SK-N-SH treated with all-trans-retinoic acid at 6 μM for 48 hours (cell line): ENCODE measurements around the gene CCDC187.

Source experiments
- ARNTL ChIP-seq: fragments of 450-650 bp; formaldehyde crosslinking; IDR thresholded peaks from 2 replicates; pipeline ENCODE4 v1.5.0; 2020; ENCODE audit warnings: low read depth, mild to moderate bottlenecking, moderate library complexity, borderline replicate concordance
- CSRNP3 ChIP-seq: fragments of 250-450 bp; sonication (Bioruptor Pico); IDR thresholded peaks from 2 replicates; pipeline ENCODE4 v1.5.1; 2021; ENCODE audit warnings: mild to moderate bottlenecking, moderate library complexity
- ESRRG ChIP-seq: fragments of 250-450 bp; sonication (Bioruptor Pico); IDR thresholded peaks from 2 replicates; pipeline ENCODE4 v1.6.1; 2021; ENCODE audit warnings: mild to moderate bottlenecking
- GLIS3 ChIP-seq: fragments of 250-450 bp; sonication (Bioruptor Pico); IDR thresholded peaks from 2 replicates; pipeline ENCODE4 v1.5.0; 2020; ENCODE audit warnings: mild to moderate bottlenecking, moderate library complexity
- OSR1 ChIP-seq: fragments of 250-450 bp; sonication (Bioruptor Pico); IDR thresholded peaks from 2 replicates; pipeline ENCODE4 v1.8.0; 2022; ENCODE audit warnings: moderate library complexity, mild to moderate bottlenecking, inconsistent platforms
- PPARA ChIP-seq: fragments of 250-450 bp; sonication (Bioruptor Pico); IDR thresholded peaks from 2 replicates; pipeline ENCODE4 v1.5.0; 2020; ENCODE audit warnings: mild to moderate bottlenecking, borderline replicate concordance
- RARB ChIP-seq: fragments of 250-450 bp; sonication (Bioruptor Pico); IDR thresholded peaks from 2 replicates; pipeline ENCODE4 v1.8.0; 2021; ENCODE audit warnings: mild to moderate bottlenecking, moderate library complexity
- SNAI2 ChIP-seq: fragments of 250-450 bp; sonication (Bioruptor Pico); IDR thresholded peaks from 2 replicates; pipeline ENCODE4 v1.5.0; 2020; ENCODE audit warnings: mild to moderate bottlenecking, moderate library complexity
- TCF4 ChIP-seq: fragments of 250-450 bp; sonication (Bioruptor Pico); IDR thresholded peaks from 2 replicates; pipeline ENCODE4 v1.8.0; 2021; ENCODE audit warnings: mild to moderate bottlenecking, moderate library complexity, borderline replicate concordance
- TOX ChIP-seq: fragments of 250-450 bp; sonication (Bioruptor Pico); IDR thresholded peaks from 2 replicates; pipeline ENCODE4 v1.8.0; 2021; ENCODE audit warnings: mild to moderate bottlenecking, moderate library complexity, borderline replicate concordance
- ZC3H10 ChIP-seq: fragments of 250-450 bp; sonication (Bioruptor Pico); IDR thresholded peaks from 2 replicates; pipeline ENCODE4 v1.5.1; 2021; ENCODE audit warnings: mild to moderate bottlenecking, moderate library complexity
- ZFP30 ChIP-seq: fragments of 450-650 bp; formaldehyde crosslinking; IDR thresholded peaks from 2 replicates; pipeline ENCODE4 v1.5.0; 2022; ENCODE audit warnings: mild to moderate bottlenecking, moderate library complexity
- ZNF70 ChIP-seq: fragments of 450-650 bp; formaldehyde crosslinking; IDR thresholded peaks from 2 replicates; pipeline ENCODE4 v1.5.0; 2020; ENCODE audit warnings: mild to moderate bottlenecking, moderate library complexity
- TF ChIP-seq, protein P1 (sequence below): fragments of 250-450 bp; sonication (Bioruptor Pico); IDR thresholded peaks from 2 replicates; pipeline ENCODE4 v1.8.0; 2020; ENCODE audit warnings: mild to moderate bottlenecking, moderate library complexity, borderline replicate concordance

DNA sequence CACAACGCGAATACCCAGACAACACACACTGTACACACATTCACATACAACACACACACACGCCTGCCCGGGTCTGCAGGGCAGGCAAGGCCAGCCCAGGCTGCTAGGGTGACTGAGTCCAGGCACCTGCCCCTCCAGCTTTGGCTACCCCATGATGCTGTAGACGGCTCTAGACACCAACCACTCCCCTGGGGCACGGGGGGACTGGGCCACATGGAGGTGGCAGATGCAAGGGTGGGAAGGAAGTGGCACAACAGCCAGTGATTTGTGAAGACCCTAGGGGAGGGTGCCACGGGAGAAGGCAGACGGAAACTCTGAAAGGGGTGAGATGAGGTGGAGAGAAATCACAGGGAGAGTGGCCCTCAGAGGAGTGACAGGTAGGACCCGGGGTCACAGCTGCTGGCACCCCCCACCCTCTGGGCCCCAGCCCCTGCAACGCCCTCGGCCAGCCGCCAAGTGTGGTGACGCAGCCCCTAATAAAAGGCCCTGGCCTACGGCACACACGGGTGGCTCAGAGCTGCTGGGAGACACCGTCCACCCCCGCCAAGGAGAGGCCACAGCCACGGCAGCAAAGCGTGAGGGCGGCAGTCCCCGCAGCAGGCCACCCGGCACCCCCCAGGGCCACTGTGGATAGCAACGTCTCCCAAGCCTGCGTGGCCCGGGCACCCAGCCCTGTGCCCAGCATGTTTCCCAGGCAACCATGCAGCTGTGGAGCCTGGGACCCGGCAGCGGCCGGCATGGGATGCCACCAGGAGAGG is 6.6 kb upstream of the CCDC187 start:
- TF ChIP-seq TCF4 (no peak), PPARA (CRISPR knock-in tag) (no peak), ARNTL (CRISPR knock-in tag) (no peak), GLIS3 (CRISPR knock-in tag) (no peak), RARB (CRISPR knock-in tag) (no peak), TOX (CRISPR knock-in tag) (no peak), CSRNP3 (no peak), SNAI2 (CRISPR knock-in tag) (no peak), ZC3H10 (no peak), OSR1 (no peak), ZFP30 (CRISPR knock-in tag) (no peak), ZNF70 (no peak), ESRRG (CRISPR knock-in tag) (no peak)
- TF ChIP-seq, protein P1, sequence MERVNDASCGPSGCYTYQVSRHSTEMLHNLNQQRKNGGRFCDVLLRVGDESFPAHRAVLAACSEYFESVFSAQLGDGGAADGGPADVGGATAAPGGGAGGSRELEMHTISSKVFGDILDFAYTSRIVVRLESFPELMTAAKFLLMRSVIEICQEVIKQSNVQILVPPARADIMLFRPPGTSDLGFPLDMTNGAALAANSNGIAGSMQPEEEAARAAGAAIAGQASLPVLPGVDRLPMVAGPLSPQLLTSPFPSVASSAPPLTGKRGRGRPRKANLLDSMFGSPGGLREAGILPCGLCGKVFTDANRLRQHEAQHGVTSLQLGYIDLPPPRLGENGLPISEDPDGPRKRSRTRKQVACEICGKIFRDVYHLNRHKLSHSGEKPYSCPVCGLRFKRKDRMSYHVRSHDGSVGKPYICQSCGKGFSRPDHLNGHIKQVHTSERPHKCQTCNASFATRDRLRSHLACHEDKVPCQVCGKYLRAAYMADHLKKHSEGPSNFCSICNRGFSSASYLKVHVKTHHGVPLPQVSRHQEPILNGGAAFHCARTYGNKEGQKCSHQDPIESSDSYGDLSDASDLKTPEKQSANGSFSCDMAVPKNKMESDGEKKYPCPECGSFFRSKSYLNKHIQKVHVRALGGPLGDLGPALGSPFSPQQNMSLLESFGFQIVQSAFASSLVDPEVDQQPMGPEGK (CRISPR knock-in tag) = no peak
